ENCODE measurements around the gene NUMB. TPM values are rescaled to one million over a fixed set of nuclear protein-coding genes. Genes with fewer than 3 reads are reported as not detected.

NUMB gene
- total RNA-seq, 1 donor from 2014 or later, result 32.1 TPM

DNA sequence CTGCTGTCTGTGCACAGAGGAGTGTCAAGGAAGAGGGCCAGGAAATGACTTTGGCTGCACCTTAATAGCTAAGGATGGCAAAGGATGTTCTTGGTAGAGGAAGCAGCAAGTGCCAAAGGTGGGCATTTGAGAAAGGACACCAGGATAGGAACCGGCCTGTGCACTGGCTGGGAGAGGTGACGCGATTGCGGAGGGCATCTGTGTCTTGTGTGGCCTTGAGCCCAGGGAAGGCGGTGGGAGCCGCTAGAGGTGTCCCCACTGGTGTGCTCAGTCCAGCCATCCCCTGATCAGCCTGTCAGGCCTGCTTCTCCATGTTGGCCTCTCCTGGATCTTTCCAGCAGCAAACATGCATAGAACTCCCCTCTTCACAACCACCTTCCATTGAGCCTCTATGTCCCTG is 190.9 kb downstream of the NUMB start:
- peaks cover 5% of the 10 kb centered on the region for H3K27me3 ChIP-seq (ENCODE audit: low read depth)
- H3K4me1 ChIP-seq, result peaks cover 14% of the 10 kb centered on the region
- intact Hi-C loops (cut with micrococcal nuclease), result no loop called here
- H3K27ac ChIP-seq (replicated peaks), result no peak overlapping the region
- DNase-seq, result no peak
- no peaks in the 10 kb centered on the region for H3K36me3 ChIP-seq
- TF ChIP-seq, protein P1, sequence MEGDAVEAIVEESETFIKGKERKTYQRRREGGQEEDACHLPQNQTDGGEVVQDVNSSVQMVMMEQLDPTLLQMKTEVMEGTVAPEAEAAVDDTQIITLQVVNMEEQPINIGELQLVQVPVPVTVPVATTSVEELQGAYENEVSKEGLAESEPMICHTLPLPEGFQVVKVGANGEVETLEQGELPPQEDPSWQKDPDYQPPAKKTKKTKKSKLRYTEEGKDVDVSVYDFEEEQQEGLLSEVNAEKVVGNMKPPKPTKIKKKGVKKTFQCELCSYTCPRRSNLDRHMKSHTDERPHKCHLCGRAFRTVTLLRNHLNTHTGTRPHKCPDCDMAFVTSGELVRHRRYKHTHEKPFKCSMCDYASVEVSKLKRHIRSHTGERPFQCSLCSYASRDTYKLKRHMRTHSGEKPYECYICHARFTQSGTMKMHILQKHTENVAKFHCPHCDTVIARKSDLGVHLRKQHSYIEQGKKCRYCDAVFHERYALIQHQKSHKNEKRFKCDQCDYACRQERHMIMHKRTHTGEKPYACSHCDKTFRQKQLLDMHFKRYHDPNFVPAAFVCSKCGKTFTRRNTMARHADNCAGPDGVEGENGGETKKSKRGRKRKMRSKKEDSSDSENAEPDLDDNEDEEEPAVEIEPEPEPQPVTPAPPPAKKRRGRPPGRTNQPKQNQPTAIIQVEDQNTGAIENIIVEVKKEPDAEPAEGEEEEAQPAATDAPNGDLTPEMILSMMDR (IDR thresholded peaks at IDR 0.05; ENCODE audit: borderline replicate concordance), result no peak
- H3K9me3 ChIP-seq (replicated peaks), result no peaks in the 10 kb centered on the region
- no peak overlapping the region for H3K4me3 ChIP-seq

DNA sequence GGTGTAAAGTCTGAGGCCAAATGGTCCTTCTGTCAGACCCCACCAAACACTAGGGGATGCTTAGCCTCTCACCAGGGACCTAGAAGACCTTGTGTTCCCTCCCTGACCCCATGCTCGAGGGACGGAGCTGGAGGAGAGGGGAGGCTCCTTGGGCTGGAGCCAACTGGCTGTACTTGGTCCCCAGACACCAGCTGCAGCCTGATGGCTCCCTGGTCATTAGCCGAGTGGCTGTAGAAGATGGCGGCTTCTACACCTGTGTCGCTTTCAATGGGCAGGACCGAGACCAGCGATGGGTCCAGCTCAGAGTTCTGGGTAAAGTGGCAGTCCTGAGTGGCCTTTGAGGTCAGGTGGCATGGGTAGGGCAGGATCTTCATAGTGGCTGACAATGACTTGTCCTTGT is 192.0 kb downstream of the NUMB start:
- TF ChIP-seq, protein P1 (IDR thresholded peaks at IDR 0.05; ENCODE audit: borderline replicate concordance), result no peak
- intact Hi-C loops (cut with micrococcal nuclease), result no loop called here
- no peaks in the 10 kb centered on the region for H3K9me3 ChIP-seq (replicated peaks)
- no peak overlapping the region for H3K4me3 ChIP-seq
- no peak for DNase-seq
- peaks cover 6% of the 10 kb centered on the region for H3K27me3 ChIP-seq (ENCODE audit: low read depth)
- H3K27ac ChIP-seq (replicated peaks), result no peak overlapping the region
- no peaks in the 10 kb centered on the region for H3K36me3 ChIP-seq
- H3K4me1 ChIP-seq, result peaks cover 14% of the 10 kb centered on the region

DNA sequence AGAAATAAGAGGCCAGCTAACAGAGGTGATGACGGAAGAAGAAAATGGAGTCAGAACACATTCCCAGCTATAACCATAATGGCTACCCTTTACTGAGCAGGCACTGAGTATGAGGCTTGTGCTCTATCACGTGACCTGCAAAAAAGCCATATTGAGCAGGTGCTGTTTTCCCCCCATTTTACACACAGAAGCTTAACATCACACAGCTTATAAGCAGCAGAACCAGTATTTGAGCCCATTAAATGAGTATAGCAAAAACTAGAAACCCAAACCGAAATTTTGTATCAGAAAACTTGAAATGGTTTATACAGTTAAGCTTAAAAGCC is 192.7 kb downstream of the NUMB start:
- Histone ChIP-seq H3K36me3 (no peaks in the 10 kb centered on the region), H3K4me1 (peaks cover 14% of the 10 kb centered on the region), H3K9me3 (replicated peaks) (no peaks in the 10 kb centered on the region), H3K27me3 (ENCODE audit: low read depth) (peaks cover 11% of the 10 kb centered on the region), H3K4me3 (no peak overlapping the region), H3K27ac (replicated peaks) (no peak overlapping the region)
- DNase-seq, result no peak
- TF ChIP-seq, protein P1 (IDR thresholded peaks at IDR 0.05; ENCODE audit: borderline replicate concordance), result no peak
- intact Hi-C loops (cut with micrococcal nuclease), result no loop called here

DNA sequence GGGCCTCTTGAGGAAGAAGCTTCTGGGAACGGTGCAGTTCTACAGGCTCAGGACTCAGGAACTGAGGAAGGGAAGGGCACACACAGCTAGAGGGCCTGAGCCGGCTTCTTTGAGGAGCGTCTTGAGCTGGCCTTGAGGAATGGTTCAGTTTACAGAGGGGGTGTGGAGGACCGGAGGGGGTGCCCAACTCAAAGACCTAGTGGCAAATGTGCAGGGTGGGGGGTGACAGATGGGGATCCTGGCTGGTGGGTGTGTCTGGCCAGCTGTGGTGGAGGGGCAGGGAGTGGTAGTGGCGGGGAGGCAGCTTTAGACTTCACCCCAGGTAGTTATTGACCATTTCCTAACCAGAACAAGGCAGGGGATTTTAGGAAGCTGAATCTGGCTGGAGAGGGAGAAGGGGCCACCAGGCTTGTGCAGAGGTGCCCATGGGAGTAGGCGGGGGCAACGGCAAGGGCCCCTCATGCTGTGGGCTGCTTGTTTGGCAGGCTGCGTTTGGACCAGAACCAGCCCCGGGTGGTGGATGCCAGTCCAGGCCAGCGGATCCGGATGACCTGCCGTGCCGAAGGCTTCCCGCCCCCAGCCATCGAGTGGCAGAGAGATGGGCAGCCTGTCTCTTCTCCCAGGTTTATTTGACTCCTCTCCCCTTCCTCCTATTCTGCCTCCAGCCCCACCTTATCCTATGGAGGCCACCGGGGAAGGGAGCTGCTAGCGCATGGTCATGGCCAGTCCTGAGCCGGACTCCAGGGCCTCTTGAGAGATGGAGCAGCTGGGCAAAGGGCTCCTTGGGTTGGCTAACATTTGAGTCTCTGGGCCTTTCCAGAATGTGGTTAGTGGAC is 193.2 kb downstream of the NUMB start:
- no peaks in the 10 kb centered on the region for H3K36me3 ChIP-seq

DNA sequence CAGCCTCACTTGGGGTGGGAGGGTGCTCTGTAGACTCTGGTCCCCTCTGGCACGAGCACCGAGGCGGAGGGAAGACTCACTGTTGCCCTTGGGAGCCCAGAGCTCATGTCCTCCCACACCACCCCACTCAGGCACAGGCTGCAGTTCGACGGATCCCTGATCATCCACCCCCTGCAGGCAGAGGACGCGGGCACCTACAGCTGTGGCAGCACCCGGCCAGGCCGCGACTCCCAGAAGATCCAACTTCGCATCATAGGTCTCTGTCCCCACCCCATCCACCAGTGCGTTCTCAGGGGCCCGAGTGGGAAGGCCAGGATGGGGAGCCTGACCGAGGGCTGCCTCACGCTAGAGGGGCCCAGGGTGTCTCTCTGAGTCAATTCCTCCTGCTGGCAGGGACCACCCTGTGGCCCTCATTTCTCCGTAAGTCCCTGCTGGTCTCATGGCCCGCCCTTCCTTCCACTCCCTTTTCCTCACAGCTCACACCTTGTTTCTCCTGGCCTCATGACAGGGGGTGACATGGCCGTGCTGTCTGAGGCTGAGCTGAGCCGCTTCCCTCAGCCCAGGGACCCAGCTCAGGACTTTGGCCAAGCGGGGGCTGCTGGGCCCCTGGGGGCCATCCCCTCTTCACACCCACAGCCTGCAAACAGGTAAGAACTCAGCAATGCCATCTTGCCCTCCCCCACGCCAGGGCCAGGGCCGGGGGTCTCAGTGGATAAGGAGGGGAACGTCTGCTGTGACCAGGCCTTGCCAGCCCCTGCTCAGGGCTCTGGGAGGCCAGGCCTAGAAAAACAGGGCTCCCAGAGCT is 194.1 kb downstream of the NUMB start:
- Histone ChIP-seq H3K27me3 (ENCODE audit: low read depth) (peaks cover 17% of the 10 kb centered on the region), H3K36me3 (no peaks in the 10 kb centered on the region), H3K27ac (replicated peaks) (no peak overlapping the region)

More for the DNA sequence above, 193.2 kb downstream of the NUMB start:
- Histone ChIP-seq H3K27me3 (ENCODE audit: low read depth) (peaks cover 17% of the 10 kb centered on the region), H3K4me1 (peaks cover 11% of the 10 kb centered on the region), H3K4me3 (no peak overlapping the region), H3K27ac (replicated peaks) (no peak overlapping the region), H3K9me3 (replicated peaks) (no peaks in the 10 kb centered on the region)
- intact Hi-C loops (cut with micrococcal nuclease), result no loop called here
- DNase-seq, result no peak
- TF ChIP-seq, protein P1 (IDR thresholded peaks at IDR 0.05; ENCODE audit: borderline replicate concordance), result no peak

More for the DNA sequence above, 194.1 kb downstream of the NUMB start:
- H3K9me3 ChIP-seq (replicated peaks), result no peaks in the 10 kb centered on the region
- H3K4me1 ChIP-seq, result peaks cover 2% of the 10 kb centered on the region
- TF ChIP-seq, protein P1 (IDR thresholded peaks at IDR 0.05; ENCODE audit: borderline replicate concordance), result no peak
- intact Hi-C loops (cut with micrococcal nuclease), result no loop called here
- no peak for DNase-seq
- H3K4me3 ChIP-seq, result no peak overlapping the region

Measured in left ventricle myocardium inferior (tissue), 1 donor.